ENCODE data around the gene ADTRP.
A peak's percentile ranks its signal among the peaks of the same experiment; 100 is the strongest.

ADTRP gene, protein sequence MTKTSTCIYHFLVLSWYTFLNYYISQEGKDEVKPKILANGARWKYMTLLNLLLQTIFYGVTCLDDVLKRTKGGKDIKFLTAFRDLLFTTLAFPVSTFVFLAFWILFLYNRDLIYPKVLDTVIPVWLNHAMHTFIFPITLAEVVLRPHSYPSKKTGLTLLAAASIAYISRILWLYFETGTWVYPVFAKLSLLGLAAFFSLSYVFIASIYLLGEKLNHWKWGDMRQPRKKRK

DNA sequence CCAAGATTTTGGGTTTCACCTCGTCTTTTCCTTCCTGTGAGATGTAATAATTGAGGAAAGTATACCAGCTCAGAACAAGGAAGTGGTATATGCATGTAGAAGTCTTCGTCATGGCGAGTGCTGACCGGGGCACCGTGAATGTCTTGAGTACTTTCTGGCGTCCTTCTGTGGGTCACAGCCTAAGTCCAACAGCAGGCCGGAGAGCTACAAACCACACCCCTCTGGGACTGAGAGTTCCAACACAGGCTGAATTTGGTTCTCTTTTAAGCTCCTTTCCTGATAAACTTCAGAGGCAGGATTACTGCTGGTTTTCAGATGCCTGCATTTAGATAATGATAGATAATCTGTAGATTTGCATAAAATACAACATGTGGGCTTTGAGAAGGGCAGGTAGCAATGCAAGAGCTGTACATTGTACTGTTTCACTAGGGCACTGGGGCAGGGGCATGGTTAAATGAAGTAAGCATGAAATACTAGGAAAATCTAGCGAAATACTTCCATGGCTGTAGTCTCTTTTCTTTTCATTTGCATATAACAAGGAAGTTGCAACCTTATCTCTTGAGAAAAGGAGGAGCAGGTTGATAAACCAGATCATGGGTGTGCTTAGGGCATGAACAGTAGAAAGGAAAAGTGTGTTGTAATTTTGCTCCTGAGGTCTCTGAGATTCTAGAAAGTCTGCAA is at the start of gene ADTRP:
Gene ADTRP, minus strand, starts transcription at position 156 of the 681 bp plus-strand sequence. Its CDS starts 44 bp downstream, at position 112.
- DNase-seq (ENCODE audit: extremely low spot score, insufficient read length, low read depth) = no peak
- no peak for FAIRE-seq

DNA sequence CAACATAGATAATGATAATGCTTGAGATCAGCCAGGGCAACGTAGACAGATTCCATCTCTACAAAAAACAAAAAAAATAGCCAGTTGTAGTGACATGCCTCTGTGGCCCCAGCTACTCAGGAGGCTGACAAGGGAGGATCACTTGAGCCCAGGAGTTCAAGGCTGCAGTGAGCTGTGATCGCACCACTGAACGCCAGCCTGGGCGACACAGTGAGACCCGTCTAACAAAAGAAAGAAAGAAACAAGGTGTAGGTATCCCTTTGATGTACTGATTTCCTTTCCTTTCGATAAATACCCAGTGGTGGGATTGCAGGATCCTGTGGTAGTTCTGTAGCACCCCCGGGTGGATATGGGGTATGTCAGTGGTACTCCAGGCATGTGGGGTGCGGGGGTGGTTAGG is 48.2 kb upstream of the ADTRP start:
- FAIRE-seq = no peak

DNA sequence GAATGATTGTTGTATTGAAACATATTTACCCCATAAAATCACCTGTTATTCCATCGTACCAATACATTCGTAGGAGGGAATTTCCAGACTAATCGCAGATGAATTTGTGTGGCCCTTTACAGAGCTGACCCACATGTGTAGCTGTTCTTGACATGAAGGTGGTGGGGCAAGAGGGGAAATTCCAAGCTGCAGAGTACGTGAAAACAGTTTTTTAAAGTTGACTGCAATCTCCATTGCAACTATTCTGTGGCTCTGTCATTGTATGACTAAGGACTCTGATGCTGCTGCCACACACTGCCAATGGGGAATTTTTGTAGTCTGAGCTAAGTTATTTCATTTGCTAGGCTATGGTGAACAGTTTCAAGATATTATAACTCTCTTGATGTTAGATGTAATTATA is 46.4 kb upstream of the ADTRP start:
- DNase-seq (ENCODE audit: extremely low spot score, insufficient read length, low read depth) (no peak), FAIRE-seq (peak; percentile 94)

More for the DNA sequence above, 48.2 kb upstream of the ADTRP start:
- DNase-seq (ENCODE audit: extremely low spot score, insufficient read length, low read depth) = no peak

DNA sequence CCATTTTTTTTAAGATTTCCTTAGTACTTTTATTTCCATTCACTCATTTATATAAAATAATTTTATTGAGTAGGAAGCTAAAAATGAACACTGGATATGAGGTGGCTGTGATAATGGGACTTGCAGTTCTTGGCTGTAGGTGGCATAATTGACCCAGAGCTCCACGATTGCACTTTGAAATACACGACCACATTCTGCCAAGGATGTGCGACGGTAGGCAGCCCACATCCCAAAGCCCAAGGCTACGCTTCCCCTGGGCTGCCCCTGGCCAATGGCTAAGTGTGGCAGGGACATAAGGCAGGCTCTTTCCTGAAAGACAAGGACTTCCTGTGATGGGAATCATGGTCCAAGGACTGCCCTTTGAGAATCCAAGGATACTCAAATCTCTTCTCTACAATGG is 43.7 kb upstream of the ADTRP start:
- no peak for DNase-seq (ENCODE audit: extremely low spot score, insufficient read length, low read depth)
- no peak for FAIRE-seq

DNA sequence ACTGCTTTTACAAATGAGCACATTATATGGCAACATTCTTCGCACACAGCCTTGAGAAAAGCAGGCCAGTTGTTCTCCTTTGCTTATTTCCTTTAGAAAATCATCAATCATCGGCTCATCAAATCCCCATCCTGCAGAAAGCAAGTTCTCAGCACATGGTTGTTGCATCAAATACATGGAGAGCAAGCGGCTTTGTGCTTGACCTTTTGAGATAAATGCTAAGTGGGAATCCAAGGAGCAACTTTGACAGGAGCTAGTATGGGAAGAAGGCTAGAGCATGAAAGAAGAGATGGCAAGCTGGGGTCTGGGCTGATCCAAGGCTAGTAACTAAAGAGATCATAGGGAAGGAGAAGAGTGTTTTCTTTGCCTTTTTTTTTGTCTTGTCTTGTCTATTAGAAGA is 43.2 kb upstream of the ADTRP start:
- FAIRE-seq = no peak
- DNase-seq (ENCODE audit: extremely low spot score, insufficient read length, low read depth) = no peak

DNA sequence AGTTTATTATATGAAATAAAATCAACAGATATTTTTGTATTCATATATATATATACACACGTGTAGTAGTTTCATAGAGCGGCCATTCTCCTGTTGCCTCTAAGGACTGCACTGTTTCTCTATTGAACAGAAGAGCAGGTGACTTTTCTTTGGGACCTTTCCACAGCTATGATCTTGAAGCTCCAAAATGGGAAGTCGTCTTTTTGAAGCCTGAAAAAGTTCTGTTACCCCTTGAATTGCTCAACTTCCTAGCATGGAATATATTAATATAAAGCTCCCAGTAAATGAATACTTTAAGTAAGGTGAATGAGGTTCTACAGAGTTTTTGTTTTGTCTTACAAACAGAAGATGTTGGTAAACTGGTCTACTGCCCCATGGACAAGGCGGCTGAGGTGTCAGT is 42.2 kb upstream of the ADTRP start:
- no peak for FAIRE-seq
- no peak for DNase-seq (ENCODE audit: extremely low spot score, insufficient read length, low read depth)

DNA sequence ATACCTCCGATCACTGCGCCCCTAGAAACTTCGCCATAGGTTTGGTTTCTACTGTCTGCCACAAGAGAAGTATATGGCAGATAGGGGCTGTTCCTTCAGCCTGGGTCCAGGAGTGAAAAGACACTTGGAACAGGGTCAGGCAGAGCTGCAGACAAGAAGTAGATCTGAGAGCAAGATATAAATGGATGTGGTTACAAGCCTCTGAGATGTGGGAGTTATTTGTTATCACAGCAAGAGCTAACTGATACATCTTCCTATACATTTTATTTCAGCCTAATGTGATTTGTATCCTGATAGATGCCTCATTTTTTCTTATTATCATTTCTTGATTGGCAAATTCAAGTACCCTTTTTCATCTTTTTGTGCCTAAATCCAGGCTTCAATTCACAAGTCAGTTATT is 40.9 kb upstream of the ADTRP start:
- DNase-seq (ENCODE audit: extremely low spot score, insufficient read length, low read depth) = no peak
- no peak for FAIRE-seq

DNA sequence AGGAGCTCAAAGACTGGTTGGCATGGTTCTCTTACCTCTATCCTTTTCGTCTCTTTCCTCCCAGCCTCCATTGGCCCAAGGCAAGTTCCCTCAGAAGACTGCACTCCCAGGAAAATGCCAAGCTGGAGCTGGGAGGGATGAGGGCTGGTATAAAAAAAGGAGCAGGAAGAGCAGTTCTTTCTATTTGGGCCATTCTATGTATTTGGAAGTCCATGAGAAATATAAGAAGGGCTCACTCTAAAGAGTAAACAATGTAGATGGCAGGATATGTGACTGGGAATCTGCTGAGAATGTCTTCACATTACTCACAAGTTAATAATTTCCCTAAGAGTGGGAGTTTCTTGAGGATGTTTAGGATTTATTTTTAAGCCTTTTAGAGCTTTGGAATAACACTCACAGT is 36.6 kb upstream of the ADTRP start:
- FAIRE-seq (no peak), DNase-seq (ENCODE audit: extremely low spot score, insufficient read length, low read depth) (no peak)

DNA sequence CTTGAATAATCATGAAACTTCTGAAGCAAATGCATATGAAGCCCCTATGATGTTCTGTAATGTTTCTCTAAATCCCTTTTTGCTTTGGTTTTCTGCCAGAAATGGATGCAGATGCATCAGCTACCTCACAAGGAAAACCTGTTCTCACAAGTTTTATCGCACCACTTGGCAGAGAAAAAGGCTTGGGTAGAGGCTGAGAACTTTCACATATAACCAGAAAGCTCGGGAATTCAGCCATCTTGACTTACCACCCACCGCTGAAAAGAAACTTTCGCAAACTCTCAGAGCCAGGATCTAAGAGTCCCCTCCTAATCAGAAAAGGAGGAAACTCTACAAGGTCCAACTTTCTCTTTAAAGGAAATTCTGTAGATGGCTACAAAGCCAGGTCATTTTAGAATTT is 36.2 kb upstream of the ADTRP start:
- DNase-seq (ENCODE audit: extremely low spot score, insufficient read length, low read depth) = no peak
- FAIRE-seq = no peak

DNA sequence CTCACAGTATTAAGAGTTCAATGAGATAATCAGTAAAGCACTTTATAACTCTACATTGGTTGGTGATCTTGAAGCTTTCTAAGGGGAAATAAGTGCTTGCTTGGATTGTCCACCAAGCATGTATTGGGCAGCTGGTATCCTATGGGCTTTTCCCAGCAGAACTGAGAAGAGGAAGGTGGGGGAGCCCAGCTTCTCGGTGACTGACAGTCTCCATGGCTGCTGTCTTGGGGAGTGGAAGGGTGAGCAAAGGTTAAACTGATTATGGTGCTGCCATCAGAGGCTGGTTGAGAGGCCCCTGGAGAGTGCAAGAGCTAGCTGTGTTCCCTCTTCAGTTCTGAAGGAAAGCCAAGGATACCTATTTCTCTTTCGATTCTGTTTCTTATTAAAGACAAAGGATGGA is 35.5 kb upstream of the ADTRP start:
- DNase-seq (ENCODE audit: extremely low spot score, insufficient read length, low read depth) (no peak), FAIRE-seq (no peak)

DNA sequence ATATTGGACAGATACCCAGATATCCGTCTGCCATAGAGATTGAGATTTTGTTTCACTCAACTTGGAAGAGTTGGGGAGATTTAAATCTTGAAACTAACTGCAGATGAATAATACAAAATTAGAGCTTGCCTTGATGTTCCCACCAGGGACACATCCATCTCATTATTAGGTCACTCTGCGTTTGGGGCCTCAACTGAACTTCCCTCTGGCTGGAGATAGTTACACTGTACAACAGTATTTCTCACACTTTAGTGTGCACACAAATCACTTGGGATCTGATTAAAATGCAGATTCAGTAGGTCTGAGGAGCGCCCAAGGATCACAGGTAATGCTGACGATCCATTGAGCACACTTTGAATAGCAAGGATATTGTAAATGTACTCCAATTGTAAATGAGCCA is 35.0 kb upstream of the ADTRP start:
- FAIRE-seq = no peak
- DNase-seq (ENCODE audit: extremely low spot score, insufficient read length, low read depth) = no peak

DNA sequence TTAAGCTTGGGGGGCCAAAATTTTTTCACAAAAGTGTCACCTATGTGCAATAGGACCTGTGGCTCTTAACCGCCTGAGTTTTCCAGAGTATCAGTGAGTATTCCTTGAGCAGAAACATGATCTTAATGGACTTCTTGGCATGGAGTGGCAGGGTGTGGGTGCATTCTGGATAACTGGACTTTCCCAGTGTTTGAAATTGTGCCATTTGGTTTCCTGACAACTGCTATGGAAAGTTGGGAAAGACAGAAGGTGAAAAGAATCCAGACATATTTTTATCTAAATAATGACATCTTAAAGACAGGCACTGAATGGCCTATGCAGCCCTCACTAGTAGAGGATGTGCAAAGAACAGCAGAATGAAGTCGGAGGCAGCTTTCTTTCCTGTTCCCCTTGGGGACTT is 34.3 kb upstream of the ADTRP start:
- DNase-seq (ENCODE audit: extremely low spot score, insufficient read length, low read depth) (no peak), FAIRE-seq (no peak)

DNA sequence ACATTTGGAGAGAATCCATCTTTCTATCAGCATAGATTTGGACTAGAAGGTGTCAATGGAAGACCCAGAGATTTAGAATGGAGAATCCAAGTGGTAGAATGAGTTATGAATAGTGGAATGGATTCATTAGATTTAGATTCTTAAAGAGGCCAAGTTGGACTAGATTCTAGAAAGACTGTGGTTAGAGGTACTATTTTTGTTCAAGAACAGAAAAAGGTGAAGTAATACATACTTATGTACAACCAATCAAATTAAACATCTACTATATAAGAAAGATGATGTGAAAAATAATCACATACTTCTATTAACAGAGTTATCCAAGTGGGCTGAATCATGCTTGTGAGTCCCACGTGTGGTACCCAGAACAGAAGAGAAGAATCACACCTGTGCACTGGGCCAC is 33.8 kb upstream of the ADTRP start:
- FAIRE-seq = no peak
- no peak for DNase-seq (ENCODE audit: extremely low spot score, insufficient read length, low read depth)

DNA sequence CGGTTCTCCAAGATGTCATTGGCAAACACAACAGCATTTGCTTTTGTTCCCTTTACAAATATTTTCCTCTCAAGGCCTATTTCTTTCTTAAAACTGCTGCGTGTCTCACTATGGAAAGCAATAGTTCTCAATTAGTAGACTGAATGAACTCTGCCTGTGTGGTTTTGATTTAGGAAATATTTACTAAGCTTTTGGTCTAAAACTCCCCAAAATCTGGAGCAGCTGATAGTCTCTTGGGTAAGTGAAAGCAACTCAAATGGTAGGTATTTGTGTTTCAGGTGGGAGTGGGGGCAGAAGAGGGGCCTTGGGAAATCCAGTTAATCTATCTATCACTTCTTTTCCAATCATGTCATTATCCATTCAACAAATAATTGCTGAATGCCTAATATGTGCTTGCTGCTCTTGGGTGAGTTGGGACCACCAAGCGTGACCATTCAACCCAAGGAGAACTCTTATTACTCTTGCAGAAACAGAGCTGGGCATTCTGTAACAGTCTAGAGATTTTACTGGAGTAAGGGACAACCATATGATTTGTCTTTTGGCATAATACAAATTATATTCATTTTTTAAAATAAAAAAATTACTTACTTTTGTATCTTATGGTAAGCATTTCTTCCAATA is 33.2 kb upstream of the ADTRP start:
- DNase-seq (ENCODE audit: extremely low spot score, insufficient read length, low read depth) = no peak
- FAIRE-seq = no peak

DNA sequence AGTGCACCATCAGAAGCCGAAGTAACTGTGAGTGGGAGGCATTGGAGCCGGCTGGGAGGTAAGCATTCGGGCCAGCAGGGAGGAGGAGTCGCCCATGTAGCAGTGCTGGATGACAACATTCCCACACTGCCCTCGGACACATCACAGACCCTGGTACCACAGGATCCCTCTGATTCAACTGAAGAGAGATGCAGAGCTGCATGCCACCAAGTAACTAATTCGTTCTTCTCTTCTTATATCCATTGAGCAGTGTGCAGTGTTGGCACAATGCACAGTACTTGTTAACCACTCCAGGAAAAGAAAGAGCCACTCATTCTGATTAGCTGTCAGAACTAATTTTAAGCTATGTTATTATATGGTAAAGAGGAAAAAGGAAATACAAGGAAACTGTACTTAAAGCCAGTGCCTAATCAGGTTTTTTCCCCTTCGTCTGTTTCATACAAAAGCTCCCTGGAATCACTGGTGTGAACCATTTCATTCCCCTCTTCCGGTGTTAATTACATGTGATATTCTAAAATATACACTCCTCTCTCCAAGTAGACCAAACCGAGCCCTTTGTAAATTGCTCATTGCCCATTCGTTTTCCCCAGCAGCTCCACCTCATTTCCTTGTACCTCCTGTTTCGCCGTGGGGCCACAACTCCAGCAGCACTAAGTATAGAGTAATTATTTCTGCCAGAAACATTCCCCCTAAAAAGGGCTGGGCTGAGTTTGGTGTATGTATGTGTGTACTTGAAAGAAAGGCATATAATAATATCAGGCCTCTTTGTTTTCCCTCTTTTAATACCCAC is 32.4 kb upstream of the ADTRP start:
- no peak for FAIRE-seq

DNA sequence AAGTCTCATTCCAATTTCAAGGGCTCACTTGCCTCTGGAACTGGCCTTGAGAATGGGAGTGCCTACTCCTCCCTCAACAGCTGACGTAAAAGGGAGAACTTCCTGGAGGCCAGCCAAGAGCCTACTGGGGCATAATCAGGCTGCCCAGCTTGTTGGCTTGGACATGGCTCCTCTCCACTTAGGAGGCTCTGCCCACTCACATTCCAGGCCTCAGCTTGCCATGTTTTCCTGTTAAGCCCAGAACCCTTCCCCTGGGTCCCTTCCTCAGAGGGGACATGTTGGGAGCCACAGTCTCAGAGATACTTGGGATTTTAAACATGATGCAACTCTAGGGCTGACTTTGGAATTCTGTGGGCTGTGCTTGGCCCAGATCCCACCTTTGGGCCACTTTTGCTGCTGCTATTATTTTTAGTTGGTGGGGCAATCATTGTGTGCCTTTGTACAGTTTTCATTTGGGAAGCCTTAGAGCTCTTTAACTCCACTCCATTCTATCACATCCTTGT is 31.5 kb upstream of the ADTRP start:
- FAIRE-seq (no peak), DNase-seq (ENCODE audit: extremely low spot score, insufficient read length, low read depth) (no peak)

More for the DNA sequence above, 32.4 kb upstream of the ADTRP start:
- DNase-seq (ENCODE audit: extremely low spot score, insufficient read length, low read depth) = no peak

DNA sequence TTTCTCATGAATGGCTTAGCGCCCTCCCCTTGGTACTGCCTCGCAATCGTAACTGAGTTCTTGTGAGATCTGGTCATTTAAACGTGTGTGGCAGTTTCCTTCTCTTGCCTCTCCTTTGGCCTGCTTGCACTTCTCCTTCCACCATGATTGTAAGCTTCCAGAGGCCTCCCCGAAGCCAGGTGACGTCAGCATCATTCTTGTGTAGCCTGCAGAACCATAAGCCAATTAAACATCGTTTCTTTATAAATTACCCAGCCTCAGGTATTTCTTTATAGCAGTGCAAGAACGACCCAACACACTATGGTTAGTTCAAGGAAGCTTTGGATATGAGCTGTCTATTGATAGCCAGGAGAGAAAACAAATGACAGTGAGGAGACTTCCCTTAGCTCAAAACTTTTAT is 29.5 kb upstream of the ADTRP start:
- DNase-seq (ENCODE audit: extremely low spot score, insufficient read length, low read depth) = no peak
- FAIRE-seq = no peak

DNA sequence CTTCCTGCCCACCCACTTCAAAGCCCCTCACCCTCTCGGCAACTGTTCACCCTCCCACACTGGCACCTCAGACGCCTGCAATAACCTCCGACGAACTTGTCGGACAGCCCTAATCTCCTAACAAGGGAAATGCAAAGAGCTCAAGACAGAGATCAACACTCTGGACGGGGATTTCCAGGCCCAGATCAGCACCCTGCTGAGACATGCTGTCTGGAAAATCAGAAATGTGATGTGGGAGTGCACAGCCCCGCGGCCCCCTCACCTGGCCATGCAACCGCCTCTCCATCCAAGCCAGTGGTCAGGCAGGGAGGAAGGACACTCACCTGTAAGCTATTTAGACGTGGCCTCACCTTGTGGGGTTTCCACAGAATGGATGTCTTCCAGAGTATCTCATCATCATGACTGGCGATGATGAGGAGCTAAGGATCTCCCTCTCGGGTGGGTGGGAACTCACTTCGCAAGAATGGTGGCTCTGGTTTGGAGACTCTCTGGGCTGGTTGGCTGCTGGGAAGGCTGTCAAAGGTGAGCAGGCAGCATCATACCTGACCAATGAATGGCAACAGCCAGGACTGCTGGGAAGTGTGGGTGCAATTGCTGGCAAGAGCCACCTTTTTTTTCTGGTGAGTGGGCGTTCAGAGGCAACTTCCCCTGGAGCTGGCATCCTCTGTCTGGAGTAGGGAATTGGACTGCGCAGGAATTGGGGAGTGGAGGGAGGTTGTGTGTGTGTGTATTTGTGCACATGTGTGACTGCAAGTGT is 28.1 kb upstream of the ADTRP start:
- FAIRE-seq (no peak), DNase-seq (ENCODE audit: extremely low spot score, insufficient read length, low read depth) (no peak)

DNA sequence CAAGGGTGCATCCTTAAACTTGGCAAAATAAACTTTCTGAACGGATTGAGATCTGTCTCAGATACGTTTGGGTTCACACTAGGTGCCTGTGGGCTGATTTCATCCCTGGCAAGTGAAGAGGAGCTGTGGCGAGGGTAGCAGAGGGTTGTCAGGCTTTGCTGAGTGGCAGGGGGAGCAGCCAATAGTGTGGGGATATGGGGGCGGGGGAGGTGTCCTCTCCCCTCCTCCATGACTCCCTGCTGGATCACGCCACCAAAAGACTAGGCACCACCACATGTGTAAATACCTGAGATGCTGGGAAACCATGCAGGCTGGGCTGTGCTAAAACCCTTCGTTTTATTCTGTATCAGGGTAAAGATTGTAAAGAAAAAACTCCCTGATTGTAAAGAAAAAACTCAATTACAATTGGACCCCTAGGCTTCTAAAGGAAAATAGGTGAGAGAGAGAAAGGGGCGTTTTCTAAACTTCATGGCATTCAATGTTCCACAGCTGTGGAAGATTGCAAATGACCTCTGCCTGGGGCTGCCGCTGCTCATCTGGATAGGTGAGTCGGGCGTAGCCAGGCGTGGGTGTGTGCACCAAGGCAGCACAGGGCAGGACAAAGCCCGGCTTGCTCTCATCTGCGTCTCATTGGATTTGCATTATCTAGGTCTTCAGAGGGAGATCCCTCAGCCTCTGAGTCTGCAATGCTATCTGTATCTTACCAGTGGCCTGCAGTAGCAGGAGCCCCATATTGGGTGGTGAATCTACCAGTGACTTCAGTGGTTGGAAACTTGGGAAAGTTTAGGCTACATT is 26.9 kb upstream of the ADTRP start:
- DNase-seq (ENCODE audit: extremely low spot score, insufficient read length, low read depth) = no peak
- FAIRE-seq = no peak

Measured in GM18507 (cell line).